Osteocyte (in vitro differentiated cells): Measurements from ENCODE around the gene KIF13A. TPM values are rescaled to one million over a fixed set of nuclear protein-coding genes. Genes with fewer than 3 reads are reported as not detected.

Source experiments
- DNase-seq: peaks from one replicate; pipeline ENCODE4 v3.0.0; 2021; ENCODE audit warnings: mixed read lengths; ENCODE audit not compliant: unreplicated experiment; ENCODE audit errors: extremely low spot score
- H3K27ac Mint-ChIP-seq: one replicate; pipeline ENCODE4 v1.8.0; 2021; ENCODE audit warnings: mild to moderate bottlenecking, mixed read lengths; ENCODE audit not compliant: unreplicated experiment
- H3K27me3 Mint-ChIP-seq: one replicate; pipeline ENCODE4 v1.8.0; 2021; ENCODE audit warnings: mixed read lengths; ENCODE audit not compliant: unreplicated experiment
- H3K36me3 Mint-ChIP-seq: one replicate; pipeline ENCODE4 v1.8.0; 2021; ENCODE audit warnings: mixed read lengths; ENCODE audit not compliant: unreplicated experiment
- H3K4me1 Mint-ChIP-seq: one replicate; pipeline ENCODE4 v1.8.0; 2021; ENCODE audit warnings: mixed read lengths; ENCODE audit not compliant: unreplicated experiment
- H3K4me3 Mint-ChIP-seq: one replicate; pipeline ENCODE4 v1.8.0; 2021; ENCODE audit warnings: mild to moderate bottlenecking, moderate library complexity, mixed read lengths; ENCODE audit not compliant: unreplicated experiment
- H3K9me3 Mint-ChIP-seq: one replicate; pipeline ENCODE4 v1.8.0; 2021; ENCODE audit warnings: mixed read lengths; ENCODE audit not compliant: unreplicated experiment
- total RNA-seq: library from RNA; stranded (reverse); gene quantifications from 2 replicates; pipeline ENCODE4 v1.2.1, GENCODE V29; 2021
- TF ChIP-seq, protein P1 (sequence below): fragments of 200-600 bp; sonication (generic); IDR thresholded peaks from 2 replicates; pipeline ENCODE4 v1.5.0; 2021; ENCODE audit warnings: antibody characterized with exemption, mild to moderate bottlenecking, moderate library complexity

KIF13A gene
- total RNA-seq, 1 donor from 2014 or later: 47.5 TPM

- H3K36me3 Mint-ChIP-seq: no peaks in the 10 kb centered on the region
- no peaks in the 10 kb centered on the region for H3K4me1 Mint-ChIP-seq
- TF ChIP-seq, protein P1, sequence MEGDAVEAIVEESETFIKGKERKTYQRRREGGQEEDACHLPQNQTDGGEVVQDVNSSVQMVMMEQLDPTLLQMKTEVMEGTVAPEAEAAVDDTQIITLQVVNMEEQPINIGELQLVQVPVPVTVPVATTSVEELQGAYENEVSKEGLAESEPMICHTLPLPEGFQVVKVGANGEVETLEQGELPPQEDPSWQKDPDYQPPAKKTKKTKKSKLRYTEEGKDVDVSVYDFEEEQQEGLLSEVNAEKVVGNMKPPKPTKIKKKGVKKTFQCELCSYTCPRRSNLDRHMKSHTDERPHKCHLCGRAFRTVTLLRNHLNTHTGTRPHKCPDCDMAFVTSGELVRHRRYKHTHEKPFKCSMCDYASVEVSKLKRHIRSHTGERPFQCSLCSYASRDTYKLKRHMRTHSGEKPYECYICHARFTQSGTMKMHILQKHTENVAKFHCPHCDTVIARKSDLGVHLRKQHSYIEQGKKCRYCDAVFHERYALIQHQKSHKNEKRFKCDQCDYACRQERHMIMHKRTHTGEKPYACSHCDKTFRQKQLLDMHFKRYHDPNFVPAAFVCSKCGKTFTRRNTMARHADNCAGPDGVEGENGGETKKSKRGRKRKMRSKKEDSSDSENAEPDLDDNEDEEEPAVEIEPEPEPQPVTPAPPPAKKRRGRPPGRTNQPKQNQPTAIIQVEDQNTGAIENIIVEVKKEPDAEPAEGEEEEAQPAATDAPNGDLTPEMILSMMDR: no peak
- H3K27ac Mint-ChIP-seq: no peak overlapping the region
- H3K4me3 Mint-ChIP-seq: no peak overlapping the region
- no peaks in the 10 kb centered on the region for H3K9me3 Mint-ChIP-seq
- H3K27me3 Mint-ChIP-seq: peaks cover 3% of the 10 kb centered on the region
- no peak for DNase-seq
These were observed 12.0 kb upstream of the KIF13A start for GRCh38 chr6:17999425-17999824.

DNA sequence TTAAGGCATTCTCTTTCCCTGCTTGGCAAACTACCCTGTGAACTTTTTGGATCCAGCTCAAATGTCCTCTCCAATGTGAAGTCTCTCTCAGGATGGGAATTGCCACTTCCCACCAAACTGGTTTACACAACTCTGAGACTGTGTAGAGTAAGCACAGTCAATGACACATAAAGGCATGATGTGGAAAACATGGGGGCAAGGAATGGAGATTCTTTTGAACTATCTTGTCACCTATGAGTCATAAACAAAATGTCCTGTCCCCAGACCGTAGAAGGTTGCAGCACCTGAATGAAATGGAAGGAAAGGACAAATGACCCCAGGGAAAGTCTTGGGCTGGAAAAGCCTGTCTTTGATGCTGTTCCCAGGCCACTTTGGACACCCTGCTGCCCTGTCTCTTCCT lies 11.0 kb upstream of the KIF13A start:
- no peak overlapping the region for H3K4me3 Mint-ChIP-seq
- no peak overlapping the region for H3K27ac Mint-ChIP-seq
- TF ChIP-seq, protein P1: no peak

DNA sequence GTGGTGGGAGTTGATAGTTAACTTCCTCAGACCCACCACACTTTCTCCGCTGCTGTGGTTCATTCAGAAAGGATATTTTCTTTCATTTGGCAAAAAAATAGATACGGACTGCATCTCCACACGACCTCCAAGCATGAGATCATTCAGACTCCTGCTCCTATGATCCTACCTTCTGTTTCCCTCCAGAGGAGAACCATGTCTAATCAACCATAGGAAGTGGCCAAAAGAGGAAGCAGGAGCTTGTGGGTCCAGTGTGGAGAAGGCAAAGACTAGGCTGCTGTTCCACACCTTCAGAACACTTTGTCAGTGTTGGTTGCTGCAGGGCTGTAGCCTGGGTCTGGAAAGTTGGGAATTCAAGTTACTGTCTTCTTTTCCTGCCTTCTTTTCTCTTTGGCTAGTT lies 10.6 kb upstream of the KIF13A start:
- H3K36me3 Mint-ChIP-seq: no peaks in the 10 kb centered on the region
- peaks cover 5% of the 10 kb centered on the region for H3K4me1 Mint-ChIP-seq
- H3K4me3 Mint-ChIP-seq: no peak overlapping the region
- peaks cover 3% of the 10 kb centered on the region for H3K27me3 Mint-ChIP-seq
- H3K9me3 Mint-ChIP-seq: no peaks in the 10 kb centered on the region
- no peak overlapping the region for H3K27ac Mint-ChIP-seq
- TF ChIP-seq, protein P1: no peak
- DNase-seq: no peak

More for the DNA sequence above, 11.0 kb upstream of the KIF13A start:
- peaks cover 2% of the 10 kb centered on the region for H3K4me1 Mint-ChIP-seq
- DNase-seq: no peak
- peaks cover 3% of the 10 kb centered on the region for H3K27me3 Mint-ChIP-seq
- H3K9me3 Mint-ChIP-seq: no peaks in the 10 kb centered on the region
- H3K36me3 Mint-ChIP-seq: no peaks in the 10 kb centered on the region

DNA sequence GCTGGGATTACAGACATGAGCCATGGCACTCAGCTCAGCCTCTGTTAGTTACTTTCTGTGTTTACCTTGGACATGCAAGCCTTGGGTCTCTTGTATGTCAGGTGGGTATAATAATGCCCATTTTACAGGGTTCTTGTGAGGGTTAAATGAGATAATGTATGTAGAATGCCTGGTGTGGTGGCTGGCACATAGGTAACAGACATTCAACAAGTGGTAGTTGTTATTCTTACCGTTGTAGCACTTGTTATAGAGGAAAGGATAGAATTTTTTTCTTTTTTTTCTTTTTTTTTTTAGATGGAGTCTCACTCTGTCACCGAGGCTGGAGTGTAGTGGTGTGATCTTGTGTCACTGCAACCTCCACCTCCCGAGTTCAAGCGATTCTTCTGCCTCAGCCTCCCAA lies 8.0 kb upstream of the KIF13A start:
- no peaks in the 10 kb centered on the region for H3K9me3 Mint-ChIP-seq

DNA sequence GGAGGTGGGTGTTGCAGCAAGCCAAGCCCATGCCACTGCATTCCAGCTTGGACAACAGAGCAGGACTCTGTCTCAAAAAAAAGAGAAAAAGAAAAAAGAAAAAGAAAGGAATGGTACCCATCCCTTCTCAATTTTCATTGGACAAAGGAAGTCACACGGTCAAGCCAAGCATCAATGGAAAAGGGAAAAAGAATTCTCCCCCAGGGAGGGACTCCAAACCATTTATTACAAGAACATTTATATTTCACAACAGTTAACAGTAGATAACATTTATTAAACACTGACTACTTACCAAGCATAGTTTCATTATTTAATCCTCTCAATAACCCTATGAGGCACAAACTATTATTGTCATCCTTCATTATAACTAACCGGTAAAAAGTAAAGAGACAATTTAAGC lies 6.6 kb upstream of the KIF13A start:
- Mint-ChIP-seq H3K27ac (no peak overlapping the region), H3K36me3 (no peaks in the 10 kb centered on the region), H3K4me3 (no peak overlapping the region), H3K9me3 (no peaks in the 10 kb centered on the region), H3K27me3 (no peaks in the 10 kb centered on the region), H3K4me1 (peaks cover 8% of the 10 kb centered on the region)
- DNase-seq: no peak
- TF ChIP-seq, protein P1: no peak

More for the DNA sequence above, 8.0 kb upstream of the KIF13A start:
- H3K27ac Mint-ChIP-seq: no peak overlapping the region
- no peak for DNase-seq
- no peaks in the 10 kb centered on the region for H3K36me3 Mint-ChIP-seq
- peaks cover 3% of the 10 kb centered on the region for H3K27me3 Mint-ChIP-seq
- no peak overlapping the region for H3K4me3 Mint-ChIP-seq
- TF ChIP-seq, protein P1: no peak
- peaks cover 5% of the 10 kb centered on the region for H3K4me1 Mint-ChIP-seq
